RWPE2 (cell line): ENCODE data around the gene GREB1.
A peak's percentile ranks its signal among the peaks of the same experiment; 100 is the strongest.

Experiments used
- ATAC-seq: fragments of 200-7000 bp; cut with Tn5 transposase; 3 replicates; pipeline ENCODE4 v1.9.1; 2021; ENCODE audit warnings: low read depth
- DNase-seq: peaks from one replicate; pipeline ENCODE4 v3.0.0-alpha.2; 2020; ENCODE audit warnings: low spot score
- H3K27ac ChIP-seq: fragments of 450-650 bp; 2 replicates; pipeline ENCODE4 v1.5.1; 2017; ENCODE audit warnings: mild to moderate bottlenecking; ENCODE audit not compliant: poor library complexity, severe bottlenecking
- H3K27me3 ChIP-seq: fragments of 250-450 bp; sonication (Bioruptor Pico); 2 replicates; pipeline ENCODE4 v1.5.1; 2021; ENCODE audit warnings: mild to moderate bottlenecking, moderate library complexity; ENCODE audit not compliant: insufficient read depth, poor library complexity, severe bottlenecking
- H3K36me3 ChIP-seq: fragments of 250-450 bp; sonication (Bioruptor Pico); 2 replicates; pipeline ENCODE4 v1.5.1; 2020; ENCODE audit warnings: low read depth, mild to moderate bottlenecking, moderate library complexity
- H3K4me1 ChIP-seq: fragments of 250-450 bp; sonication (Bioruptor Pico); 2 replicates; pipeline ENCODE4 v1.5.1; 2021; ENCODE audit warnings: mild to moderate bottlenecking, moderate library complexity; ENCODE audit not compliant: insufficient read depth, poor library complexity, severe bottlenecking
- H3K4me3 ChIP-seq: fragments of 250-450 bp; sonication (Bioruptor Pico); 2 replicates; pipeline ENCODE4 v1.5.1; 2021; ENCODE audit warnings: mild to moderate bottlenecking, moderate library complexity; ENCODE audit not compliant: severe bottlenecking
- H3K9me3 ChIP-seq: fragments of 250-450 bp; sonication (Bioruptor Pico); 2 replicates; pipeline ENCODE4 v1.5.1; 2021; ENCODE audit warnings: mild to moderate bottlenecking, moderate library complexity; ENCODE audit not compliant: severe bottlenecking
- CTCF ChIP-seq: fragments of 450-650 bp; IDR thresholded peaks from one replicate; pipeline ENCODE4 v1.5.1; 2017; ENCODE audit warnings: mild to moderate bottlenecking, moderate library complexity; ENCODE audit not compliant: poor library complexity, severe bottlenecking

The GREB1 gene

GRCh38 chr2:11582612-11582861 lies 48.7 kb downstream of the GREB1 start:
- TF ChIP-seq CTCF: no peak
- Histone ChIP-seq H3K27ac (no peak overlapping the region), H3K4me3 (no peak overlapping the region), H3K36me3 (no peaks in the 10 kb centered on the region), H3K4me1 (no peaks in the 10 kb centered on the region), H3K9me3 (no peaks in the 10 kb centered on the region), H3K27me3 (no peaks in the 10 kb centered on the region)
- ATAC-seq: no peak
- no peak for DNase-seq

GRCh38 chr2:11582862-11583752 lies 49.3 kb downstream of the GREB1 start:
- ATAC-seq: peak; percentile 43; the same call in 1 of the 3 replicates
- no peaks in the 10 kb centered on the region for H3K4me1 ChIP-seq
- DNase-seq: no peak
- no peaks in the 10 kb centered on the region for H3K36me3 ChIP-seq
- H3K4me3 ChIP-seq: no peak overlapping the region
- H3K27ac ChIP-seq: no peak overlapping the region
- H3K27me3 ChIP-seq: no peaks in the 10 kb centered on the region
- TF ChIP-seq CTCF: peak; percentile 87
- H3K9me3 ChIP-seq: no peaks in the 10 kb centered on the region

GRCh38 chr2:11583840-11584524 lies 50.1 kb downstream of the GREB1 start:
- Histone ChIP-seq H3K27ac (no peak overlapping the region), H3K4me1 (no peaks in the 10 kb centered on the region), H3K36me3 (no peaks in the 10 kb centered on the region), H3K4me3 (no peak overlapping the region), H3K9me3 (no peaks in the 10 kb centered on the region), H3K27me3 (no peaks in the 10 kb centered on the region)
- DNase-seq (peak; percentile 82), ATAC-seq (peak; percentile 89)
- peak; percentile 94 for TF ChIP-seq CTCF

- Histone ChIP-seq H3K27me3 (no peaks in the 10 kb centered on the region), H3K36me3 (no peaks in the 10 kb centered on the region), H3K4me3 (no peak overlapping the region), H3K9me3 (no peaks in the 10 kb centered on the region), H3K4me1 (no peaks in the 10 kb centered on the region), H3K27ac (no peak overlapping the region)
- DNase-seq (no peak), ATAC-seq (no peak)
- peak; percentile 71 for TF ChIP-seq CTCF
Measured at GRCh38 chr2:11584525-11585056, 50.7 kb downstream of the GREB1 start.
